Ishikawa (cell line): ENCODE data around the gene CPNE6.

Experiments used
- EP300 ChIP-seq: IDR thresholded peaks from 2 replicates; pipeline ENCODE4 v1.6.1; 2012; ENCODE audit warnings: borderline replicate concordance
- RAD21 ChIP-seq: IDR thresholded peaks from 2 replicates; pipeline ENCODE4 v1.6.1; 2012; ENCODE audit warnings: low read depth
- YY1 ChIP-seq: IDR thresholded peaks from 2 replicates; pipeline ENCODE4 v1.6.1; 2012; ENCODE audit warnings: low read depth
- TF ChIP-seq, protein P1 (sequence below): IDR thresholded peaks from 2 replicates; pipeline ENCODE4 v1.6.1; 2012
- TF ChIP-seq, protein P2 (sequence below): IDR thresholded peaks from 2 replicates; pipeline ENCODE4 v1.6.1; 2012; ENCODE audit warnings: low read depth, mild to moderate bottlenecking

GRCh38 chr14:24072881-24073877 is 1.8 kb downstream of the CPNE6 start:
- TF ChIP-seq, protein P1, sequence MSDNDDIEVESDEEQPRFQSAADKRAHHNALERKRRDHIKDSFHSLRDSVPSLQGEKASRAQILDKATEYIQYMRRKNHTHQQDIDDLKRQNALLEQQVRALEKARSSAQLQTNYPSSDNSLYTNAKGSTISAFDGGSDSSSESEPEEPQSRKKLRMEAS: no peak
- TF ChIP-seq, protein P2, sequence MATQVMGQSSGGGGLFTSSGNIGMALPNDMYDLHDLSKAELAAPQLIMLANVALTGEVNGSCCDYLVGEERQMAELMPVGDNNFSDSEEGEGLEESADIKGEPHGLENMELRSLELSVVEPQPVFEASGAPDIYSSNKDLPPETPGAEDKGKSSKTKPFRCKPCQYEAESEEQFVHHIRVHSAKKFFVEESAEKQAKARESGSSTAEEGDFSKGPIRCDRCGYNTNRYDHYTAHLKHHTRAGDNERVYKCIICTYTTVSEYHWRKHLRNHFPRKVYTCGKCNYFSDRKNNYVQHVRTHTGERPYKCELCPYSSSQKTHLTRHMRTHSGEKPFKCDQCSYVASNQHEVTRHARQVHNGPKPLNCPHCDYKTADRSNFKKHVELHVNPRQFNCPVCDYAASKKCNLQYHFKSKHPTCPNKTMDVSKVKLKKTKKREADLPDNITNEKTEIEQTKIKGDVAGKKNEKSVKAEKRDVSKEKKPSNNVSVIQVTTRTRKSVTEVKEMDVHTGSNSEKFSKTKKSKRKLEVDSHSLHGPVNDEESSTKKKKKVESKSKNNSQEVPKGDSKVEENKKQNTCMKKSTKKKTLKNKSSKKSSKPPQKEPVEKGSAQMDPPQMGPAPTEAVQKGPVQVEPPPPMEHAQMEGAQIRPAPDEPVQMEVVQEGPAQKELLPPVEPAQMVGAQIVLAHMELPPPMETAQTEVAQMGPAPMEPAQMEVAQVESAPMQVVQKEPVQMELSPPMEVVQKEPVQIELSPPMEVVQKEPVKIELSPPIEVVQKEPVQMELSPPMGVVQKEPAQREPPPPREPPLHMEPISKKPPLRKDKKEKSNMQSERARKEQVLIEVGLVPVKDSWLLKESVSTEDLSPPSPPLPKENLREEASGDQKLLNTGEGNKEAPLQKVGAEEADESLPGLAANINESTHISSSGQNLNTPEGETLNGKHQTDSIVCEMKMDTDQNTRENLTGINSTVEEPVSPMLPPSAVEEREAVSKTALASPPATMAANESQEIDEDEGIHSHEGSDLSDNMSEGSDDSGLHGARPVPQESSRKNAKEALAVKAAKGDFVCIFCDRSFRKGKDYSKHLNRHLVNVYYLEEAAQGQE: no peak
- TF ChIP-seq YY1 (no peak), RAD21 (no peak), EP300 (no peak)
